Activated CD8-positive, alpha-beta memory T cell treated with anti-CD3 and anti-CD28 coated beads for 24 hours (primary cell): ENCODE results near the gene PRRC1.
"Not testable (repeated sequence)": the region's sequence is repeated elsewhere in the genome, so short reads cannot be mapped to it uniquely, and the experiment has no call there.

Experiments used
- DNase-seq: peaks from one replicate; pipeline ENCODE4 v3.0.0-alpha.2; 2020

PRRC1 gene

GRCh38 chr5:127517480-127518318 lies at the start of gene PRRC1:
Gene PRRC1, plus strand, starts transcription at chr5:127517640. Its CDS starts 5,840 bp downstream, at chr5:127523480.
- DNase-seq, result peak; percentile 91

- no peak for DNase-seq
Observed at GRCh38 chr5:127471211-127471610, 46.2 kb upstream of the PRRC1 start.

- no peak for DNase-seq
Observed at GRCh38 chr5:127472700-127473099, 44.7 kb upstream of the PRRC1 start.

GRCh38 chr5:127486471-127486870 lies 31.0 kb upstream of the PRRC1 start:
- DNase-seq, result no peak

- no peak for DNase-seq
Observed at GRCh38 chr5:127492854-127493738, 24.3 kb upstream of the PRRC1 start.

GRCh38 chr5:127498548-127498947 lies 18.9 kb upstream of the PRRC1 start:
- no peak for DNase-seq

GRCh38 chr5:127505905-127506304 lies 11.5 kb upstream of the PRRC1 start:
- DNase-seq, result no peak

GRCh38 chr5:127506616-127507015 lies 10.8 kb upstream of the PRRC1 start:
- no peak for DNase-seq

- DNase-seq, result no peak
Observed at GRCh38 chr5:127508644-127509373, 8.6 kb upstream of the PRRC1 start.

- DNase-seq, result no peak
Observed at GRCh38 chr5:127513408-127513970, 4.0 kb upstream of the PRRC1 start.

- no peak for DNase-seq
Observed at GRCh38 chr5:127514816-127515215, 2.6 kb upstream of the PRRC1 start.

GRCh38 chr5:127515693-127516440 lies 1.6 kb upstream of the PRRC1 start:
- no peak for DNase-seq

GRCh38 chr5:127517110-127517479 lies 345 bp upstream of the PRRC1 start:
- DNase-seq, result no peak

GRCh38 chr5:127518319-127518621 lies 830 bp downstream of the PRRC1 start:
- no peak for DNase-seq

- DNase-seq, result no peak
Observed at GRCh38 chr5:127519527-127519926, 2.1 kb downstream of the PRRC1 start.

GRCh38 chr5:127521138-127521770 lies 3.8 kb downstream of the PRRC1 start:
- DNase-seq, result no peak

- DNase-seq, result no peak
Observed at GRCh38 chr5:127525181-127525580, 7.7 kb downstream of the PRRC1 start.

- DNase-seq, result no peak
Observed at GRCh38 chr5:127529904-127530682, 12.7 kb downstream of the PRRC1 start.

GRCh38 chr5:127536687-127537086 lies 19.2 kb downstream of the PRRC1 start:
- no peak for DNase-seq

GRCh38 chr5:127540553-127540952 lies 23.1 kb downstream of the PRRC1 start:
- not testable (repeated sequence) for DNase-seq

- not testable (repeated sequence) for DNase-seq
Observed at GRCh38 chr5:127545249-127545648, 27.8 kb downstream of the PRRC1 start.
